ENCODE measurements around the gene GARIN5A.

DNA sequence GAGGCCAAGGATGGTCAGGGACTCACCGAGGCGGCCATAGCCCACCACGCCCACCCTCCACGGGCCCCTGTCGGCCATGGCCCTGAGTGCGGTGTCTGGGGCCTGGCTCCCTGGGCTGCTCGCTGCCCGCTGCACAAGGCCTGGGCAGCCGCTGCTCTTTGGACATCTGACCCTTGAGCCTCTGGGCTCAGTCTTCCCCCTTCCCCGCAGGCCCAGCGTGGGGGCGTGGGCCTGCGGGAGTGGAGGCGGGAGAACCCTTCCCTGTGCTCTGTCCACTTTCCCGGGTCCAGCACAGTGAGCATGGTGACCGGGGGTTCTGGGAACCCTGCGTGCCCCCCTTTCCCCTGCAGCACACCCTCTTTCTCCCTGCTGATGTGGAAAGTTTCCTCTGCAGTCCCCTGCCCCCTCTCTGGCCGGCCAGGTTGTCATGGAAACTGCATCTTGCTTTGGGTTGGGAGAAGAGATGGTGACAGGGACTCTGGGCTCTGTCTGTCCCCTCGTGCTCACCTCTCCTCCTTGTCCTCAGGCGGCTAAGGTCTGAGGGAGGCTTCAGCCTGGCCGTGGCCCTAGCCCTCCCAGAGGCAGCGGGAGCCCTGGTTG is 37.2 kb upstream of the GARIN5A start, which contains the start of gene ASPDH:
- TF ChIP-seq EZH2 (IDR thresholded peaks at IDR 0.05; ENCODE audit: insufficient read depth, poor library complexity, severe bottlenecking) (no peak), EZH2phosphoT487 (IDR thresholded peaks at IDR 0.05; ENCODE audit: insufficient read depth, low read depth) (no peak)

Measured in GM23248 (cell line).